ENCODE data around the gene PRKAA1.

The PRKAA1 gene

DNA sequence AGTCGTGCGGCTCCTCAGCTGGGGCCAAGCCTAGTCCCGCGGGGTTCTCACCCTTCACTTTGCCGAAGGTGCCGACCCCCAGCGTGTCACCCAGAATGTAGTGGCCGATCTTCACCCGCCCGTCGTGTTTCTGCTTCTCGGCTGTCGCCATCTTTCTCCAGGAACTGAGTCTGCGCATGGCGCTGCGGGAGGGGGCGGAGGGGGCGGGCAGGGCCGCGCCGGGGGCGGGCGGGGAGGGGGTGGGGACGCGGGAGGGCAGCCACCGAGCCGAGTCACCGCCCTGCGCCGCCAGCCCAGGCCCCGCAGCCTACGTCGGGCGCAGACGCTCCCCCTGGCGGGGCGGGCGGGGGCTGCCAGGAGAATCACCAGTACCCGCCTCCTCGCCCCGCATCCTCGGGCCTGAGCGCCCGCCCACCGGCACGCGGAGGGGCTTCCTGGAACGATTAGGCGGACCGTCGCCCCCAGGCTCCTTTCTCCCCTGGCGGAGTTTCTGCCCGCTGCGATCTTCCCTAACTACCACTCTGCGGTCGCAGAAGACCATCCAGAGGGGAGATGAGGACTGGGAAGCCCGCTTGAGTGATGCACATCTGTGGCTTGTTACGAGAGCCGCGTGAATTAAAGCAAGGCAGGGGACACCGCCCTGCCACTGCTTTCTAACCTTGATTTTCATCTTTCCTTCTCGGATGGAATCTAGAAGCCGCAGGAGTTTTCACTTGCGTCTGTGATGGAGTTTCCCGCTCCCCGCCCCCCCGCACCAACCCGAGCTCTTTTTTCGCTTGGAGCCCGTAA, at the start of gene PRKAA1:
PRKAA1 (minus strand) TSS at position 363 of the 789 bp plus-strand sequence; CDS start at position 178, 185 bp downstream.
- peak; percentile 90 for DNase-seq (ENCODE audit: low read depth)
- peak within 1 kb of the TSS; percentile 76 for H3K4me3 ChIP-seq (ENCODE audit: low read length)
- TF ChIP-seq, protein P1, sequence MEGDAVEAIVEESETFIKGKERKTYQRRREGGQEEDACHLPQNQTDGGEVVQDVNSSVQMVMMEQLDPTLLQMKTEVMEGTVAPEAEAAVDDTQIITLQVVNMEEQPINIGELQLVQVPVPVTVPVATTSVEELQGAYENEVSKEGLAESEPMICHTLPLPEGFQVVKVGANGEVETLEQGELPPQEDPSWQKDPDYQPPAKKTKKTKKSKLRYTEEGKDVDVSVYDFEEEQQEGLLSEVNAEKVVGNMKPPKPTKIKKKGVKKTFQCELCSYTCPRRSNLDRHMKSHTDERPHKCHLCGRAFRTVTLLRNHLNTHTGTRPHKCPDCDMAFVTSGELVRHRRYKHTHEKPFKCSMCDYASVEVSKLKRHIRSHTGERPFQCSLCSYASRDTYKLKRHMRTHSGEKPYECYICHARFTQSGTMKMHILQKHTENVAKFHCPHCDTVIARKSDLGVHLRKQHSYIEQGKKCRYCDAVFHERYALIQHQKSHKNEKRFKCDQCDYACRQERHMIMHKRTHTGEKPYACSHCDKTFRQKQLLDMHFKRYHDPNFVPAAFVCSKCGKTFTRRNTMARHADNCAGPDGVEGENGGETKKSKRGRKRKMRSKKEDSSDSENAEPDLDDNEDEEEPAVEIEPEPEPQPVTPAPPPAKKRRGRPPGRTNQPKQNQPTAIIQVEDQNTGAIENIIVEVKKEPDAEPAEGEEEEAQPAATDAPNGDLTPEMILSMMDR (IDR thresholded peaks at IDR 0.05; ENCODE audit: insufficient read depth, low read depth, low read length, missing control alignments): peak; percentile 43

DNA sequence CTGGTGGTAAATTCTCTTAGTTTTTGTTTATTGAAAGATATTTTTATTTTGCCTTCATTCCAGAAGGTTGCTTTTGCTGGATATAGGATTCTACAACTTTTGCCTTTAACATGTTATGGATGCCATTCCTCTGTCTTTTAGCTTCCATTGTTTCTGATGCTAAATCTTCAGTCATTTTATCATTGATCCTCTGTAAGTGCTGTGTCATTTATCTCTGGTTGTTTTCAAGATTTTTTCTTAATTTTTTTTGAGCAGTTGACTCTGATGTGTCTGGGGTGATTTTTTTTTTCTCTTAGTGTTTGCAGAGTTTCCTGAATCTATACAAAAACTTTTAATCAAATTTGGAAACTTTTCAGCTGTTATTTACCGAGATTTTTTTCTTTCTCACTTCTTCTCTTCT, 49.4 kb upstream of the PRKAA1 start:
- TF ChIP-seq, protein P1 (IDR thresholded peaks at IDR 0.05; ENCODE audit: insufficient read depth, low read depth, low read length, missing control alignments): no peak
- DNase-seq (ENCODE audit: low read depth): no peak
- no peak overlapping the region for H3K4me3 ChIP-seq (ENCODE audit: low read length)

DNA sequence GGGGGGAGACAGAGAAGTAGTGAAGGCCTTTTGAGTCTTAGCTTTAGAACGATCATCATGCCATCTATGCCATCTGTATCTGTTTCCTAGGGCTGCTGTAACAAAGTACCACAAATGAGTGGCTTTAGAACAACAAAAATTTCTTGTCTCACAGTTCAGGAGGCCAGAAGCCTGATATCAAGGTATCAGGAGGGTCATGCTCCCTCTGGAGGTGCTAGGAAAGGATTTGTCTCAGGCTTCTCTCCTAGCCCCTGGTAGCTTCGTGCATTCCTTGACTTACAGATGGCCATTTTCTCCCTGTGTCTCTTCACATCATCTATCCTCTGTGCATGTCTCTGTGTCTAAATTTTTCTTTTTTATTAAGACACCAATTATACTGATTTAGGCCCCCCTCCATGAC, 48.2 kb upstream of the PRKAA1 start:
- no peak for DNase-seq (ENCODE audit: low read depth)
- TF ChIP-seq, protein P1 (IDR thresholded peaks at IDR 0.05; ENCODE audit: insufficient read depth, low read depth, low read length, missing control alignments): no peak
- H3K4me3 ChIP-seq (ENCODE audit: low read length): no peak overlapping the region

DNA sequence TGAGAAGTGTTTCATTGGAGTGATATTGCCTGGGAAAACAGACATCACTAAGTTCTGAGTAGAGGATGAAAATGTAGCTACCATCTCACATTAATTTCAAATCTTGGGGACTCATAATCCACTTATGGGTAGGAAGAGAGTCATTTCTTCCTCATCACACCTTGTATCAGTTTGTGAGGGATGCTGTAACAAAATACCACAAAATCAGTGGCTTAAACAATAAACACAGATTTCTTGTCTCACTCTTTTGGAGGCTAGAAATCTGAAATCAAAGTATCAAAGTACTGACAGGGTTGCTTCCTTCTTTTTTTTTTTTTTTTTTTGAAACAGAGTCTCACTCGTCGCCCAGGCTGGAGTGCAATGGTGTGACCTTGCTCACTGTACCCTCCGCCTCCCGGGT, 46.4 kb upstream of the PRKAA1 start:
- no peak overlapping the region for H3K4me3 ChIP-seq (ENCODE audit: low read length)
- DNase-seq (ENCODE audit: low read depth): no peak
- TF ChIP-seq, protein P1 (IDR thresholded peaks at IDR 0.05; ENCODE audit: insufficient read depth, low read depth, low read length, missing control alignments): no peak

DNA sequence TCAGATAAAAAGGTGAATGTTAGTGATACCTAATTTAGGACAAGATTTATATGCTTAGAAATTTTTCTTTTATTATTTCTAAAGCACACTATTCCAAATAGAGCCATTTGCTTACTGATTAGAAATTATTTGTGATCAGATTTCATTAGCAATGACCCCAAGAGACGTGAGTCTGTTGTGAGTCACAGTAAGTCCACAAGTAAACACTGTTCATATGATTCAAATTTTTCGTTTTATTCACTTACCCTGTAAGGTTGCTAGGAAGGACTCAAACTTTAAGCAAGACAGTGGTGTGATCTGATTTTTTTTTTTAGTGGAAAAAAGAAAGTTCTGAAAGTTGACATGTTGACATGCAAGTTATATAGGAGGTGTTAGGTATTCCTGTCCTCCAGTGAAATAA, 44.2 kb upstream of the PRKAA1 start:
- H3K4me3 ChIP-seq (ENCODE audit: low read length): peak overlapping the region; percentile 53
- DNase-seq (ENCODE audit: low read depth): peak; percentile 60
- TF ChIP-seq, protein P1 (IDR thresholded peaks at IDR 0.05; ENCODE audit: insufficient read depth, low read depth, low read length, missing control alignments): no peak

DNA sequence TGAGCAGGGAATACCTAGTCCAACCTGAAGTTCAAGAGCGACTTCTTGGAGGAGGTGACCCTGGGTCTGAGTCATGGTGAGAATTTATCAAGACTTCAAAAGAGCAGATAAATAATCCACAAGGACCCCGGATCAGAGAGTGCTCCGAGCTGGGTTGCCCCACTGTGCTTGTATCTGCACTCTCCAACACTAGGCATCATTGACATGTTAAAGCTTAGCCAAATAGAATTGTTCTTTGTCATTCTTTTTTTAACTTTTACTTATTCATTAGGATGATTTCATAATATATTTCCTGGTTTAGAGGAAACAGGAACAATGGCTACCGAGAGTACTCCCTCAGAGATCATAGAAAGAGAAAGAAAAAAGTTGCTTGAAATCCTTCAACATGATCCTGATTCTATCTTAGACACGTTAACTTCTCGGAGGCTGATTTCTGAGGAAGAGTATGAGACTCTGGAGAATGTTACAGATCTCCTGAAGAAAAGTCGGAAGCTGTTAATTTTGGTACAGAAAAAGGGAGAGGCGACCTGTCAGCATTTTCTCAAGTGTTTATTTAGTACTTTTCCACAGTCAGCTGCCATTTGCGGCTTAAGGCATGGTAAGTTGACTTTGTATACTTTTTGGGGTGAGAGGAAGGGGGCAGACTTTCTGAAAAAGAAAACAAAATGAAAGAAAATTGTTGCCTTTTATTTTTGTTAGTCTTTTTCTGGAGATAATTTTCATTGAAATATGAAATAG, 43.1 kb upstream of the PRKAA1 start, which contains the start of gene CARD6:
CARD6 (plus strand) TSS at position 300 of the 738 bp plus-strand sequence; CDS start at position 316, 16 bp downstream.
- peak within 1 kb of the TSS; percentile 53 for H3K4me3 ChIP-seq (ENCODE audit: low read length)
- peak; percentile 52 for DNase-seq (ENCODE audit: low read depth)
- TF ChIP-seq, protein P1 (IDR thresholded peaks at IDR 0.05; ENCODE audit: insufficient read depth, low read depth, low read length, missing control alignments): no peak
